Body of pancreas (tissue), 4 donors: ENCODE results near the gene CIAO2A. TPM values are rescaled to one million over a fixed set of nuclear protein-coding genes. Genes with fewer than 3 reads are reported as not detected.

ENCODE experiments used
- ATAC-seq: fragments of 150-250 bp; one replicate; pipeline ENCODE4 v1.9.1; 2016
- DNase-seq, 4 donors: peaks; one replicate each; pipeline ENCODE4 v3.0.0-alpha.2; 2019
- H3K27ac ChIP-seq, 4 donors: fragments of 200-600 bp; sonication (generic); 1 replicate in 3 of 4; 2 replicates in 1 of 4; pipeline versions ENCODE4 v1.5.1 to v1.6.1; 2016 to 2019; ENCODE audit warnings: mild to moderate bottlenecking in 1 of 4, mixed read lengths in 1 of 4, moderate library complexity in 1 of 4
- H3K27me3 ChIP-seq, 2 donors: fragments of 200-600 bp; sonication (generic); one replicate each; pipeline ENCODE4 v1.6.0; 2016; ENCODE audit warnings: mild to moderate bottlenecking in 1 of 2
- H3K36me3 ChIP-seq, 2 donors: fragments of 200-600 bp; sonication (generic); replicated peaks in 1 of 2; 2 replicates each; pipeline ENCODE4 v1.5.1; 2016; ENCODE audit warnings: low read depth in 2 of 2; ENCODE audit not compliant: insufficient read depth in 1 of 2
- H3K4me1 ChIP-seq: fragments of 200-600 bp; sonication (generic); one replicate; pipeline ENCODE4 v1.6.0; 2016
- H3K4me3 ChIP-seq, 2 donors: fragments of 200-600 bp; sonication (generic); 1 replicate in 1 of 2; 2 replicates in 1 of 2; pipeline ENCODE4 v1.5.1; 2016 to 2019
- H3K9me3 ChIP-seq, 3 donors: fragments of 200-600 bp; sonication (generic); 1 replicate in 2 of 3; 2 replicates in 1 of 3; pipeline ENCODE4 v1.5.1; 2016
- CTCF ChIP-seq, 7 experiments: fragments of 450-650 bp in 4 of 7; fragments of 200-600 bp in 3 of 7; sonication (generic) in 3 of 7; IDR thresholded peaks; one replicate each; pipeline ENCODE4 v1.5.1; 2016 to 2019; ENCODE audit warnings: antibody characterized with exemption in 7 of 7
- POLR2A ChIP-seq, 3 donors: fragments of 450-650 bp; IDR thresholded peaks; one replicate each; pipeline ENCODE4 v1.6.1; 2016; ENCODE audit warnings: antibody characterized with exemption in 3 of 3, mild to moderate bottlenecking in 2 of 3
- WGBS, 2 donors: methylation state at CpG; one replicate each; pipeline ENCODE4 v1.1.5; 2017; 5-methylcytosine and 5-hydroxymethylcytosine counted together
- intact Hi-C: fragments of 100-400 bp; cut with DNase I; formaldehyde crosslinking; loops from one replicate; pipeline ENCODE4 v1.15.1; 2023
- small RNA-seq: library from RNA; depleted of rRNA; stranded (forward); fragments of <200 nt; gene quantifications from one replicate; pipeline ENCODE3, GENCODE V24; 2016
- total RNA-seq, 2 donors: library from RNA; depleted of rRNA; stranded (reverse); fragments of >200 nt; gene quantifications; one replicate each; pipeline ENCODE4 v1.1.0, GENCODE V29; 2016

CIAO2A gene
- total RNA-seq, 2 donors from 2014 or later = 48.1 to 57.1 TPM

- TF ChIP-seq CTCF (IDR thresholded peaks at IDR 0.05) (no peak), POLR2A (IDR thresholded peaks at IDR 0.05) (no peak)
- H3K4me3 ChIP-seq = no peak overlapping the region
- ATAC-seq = no peak
- no peak for DNase-seq
- no peaks in the 10 kb centered on the region for H3K9me3 ChIP-seq
- H3K27me3 ChIP-seq = no peaks in the 10 kb centered on the region
- no peaks in the 10 kb centered on the region for H3K36me3 ChIP-seq
- 97 to 99% methylated on average over 6 of the region's 6 CpGs for WGBS, 2 donors
- intact Hi-C loops = no loop called here
- H3K4me1 ChIP-seq = peaks cover 48% of the 10 kb centered on the region
- H3K27ac ChIP-seq = no peak overlapping the region
Observed at GRCh38 chr15:64022571-64022970, 71.1 kb downstream of the CIAO2A start.

Small RNAs within 50 kb of the gene (small RNA-seq; reads per million reads assigned to genes)
- gene RF00019 = not detected

Other genes with a start within 250 kb of the CIAO2A start
- 1 to 10 TPM; 2.9 to 5.9 TPM for gene DAPK2, start 47.4 kb downstream of the CIAO2A start, total RNA-seq
- 10 to 100 TPM; 26.7 to 27.4 TPM for gene SNX1, start 2.1 kb upstream of the CIAO2A start, total RNA-seq
- under 1 TPM; under 0.01 to 0.78 TPM for gene SNX22, start 57.9 kb upstream of the CIAO2A start, total RNA-seq
- gene PPIB, start 69.2 kb upstream of the CIAO2A start, total RNA-seq = 1,000 to 10,000 TPM in 1 of 2 donors, 100 to 1,000 TPM in 1; 159 to 1,343 TPM